ENCODE measurements around the gene GSDME. TPM values are rescaled to one million over a fixed set of nuclear protein-coding genes. Genes with fewer than 3 reads are reported as not detected.

Gene GSDME
- polyA plus RNA-seq, 3 donors: 13.0 to 17.1 (median 13.6) TPM

DNA sequence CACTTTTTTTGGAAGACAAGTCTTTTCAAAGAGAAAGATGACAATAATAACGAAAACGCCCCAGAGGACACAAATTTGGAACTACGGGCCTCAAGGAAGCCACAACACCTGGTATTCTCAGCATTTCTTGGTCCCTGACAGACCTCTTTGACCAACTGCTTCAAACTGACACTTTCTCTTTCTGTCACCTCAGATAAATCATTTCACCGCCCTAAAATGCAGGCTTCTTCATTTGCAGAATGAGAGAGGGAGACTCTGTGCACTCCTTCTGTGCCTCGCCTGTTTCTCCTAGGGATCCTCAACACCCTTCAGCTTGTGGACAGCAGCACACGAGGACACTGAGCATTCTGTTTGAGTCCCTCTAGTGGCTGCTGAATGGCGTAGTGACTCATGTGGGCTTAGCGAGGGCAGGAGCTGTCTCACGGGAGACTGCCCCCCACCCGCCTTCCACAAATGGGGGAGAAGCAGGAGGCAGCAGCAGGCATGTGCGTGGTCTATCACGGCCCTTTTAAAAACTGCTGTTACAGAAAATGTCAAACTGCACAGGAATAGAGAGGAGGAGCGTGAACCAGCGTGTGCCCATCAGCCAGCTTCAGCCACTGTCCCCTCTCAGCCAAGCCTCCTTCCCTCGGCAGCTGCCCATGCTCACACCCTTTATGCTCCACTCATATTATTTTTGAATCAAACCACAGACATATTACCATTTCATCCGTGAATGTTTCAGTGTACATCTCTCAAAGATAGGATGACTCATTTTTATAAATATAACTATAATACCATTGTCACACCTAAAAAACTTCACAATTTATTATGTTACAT is 41.4 kb downstream of the GSDME start:
- peak in 1 of 11 donors; percentile 30 for DNase-seq (ENCODE audit: extremely low read depth in 1 of 11, low read depth in 9 of 11, low spot score in 4 of 11)

DNA sequence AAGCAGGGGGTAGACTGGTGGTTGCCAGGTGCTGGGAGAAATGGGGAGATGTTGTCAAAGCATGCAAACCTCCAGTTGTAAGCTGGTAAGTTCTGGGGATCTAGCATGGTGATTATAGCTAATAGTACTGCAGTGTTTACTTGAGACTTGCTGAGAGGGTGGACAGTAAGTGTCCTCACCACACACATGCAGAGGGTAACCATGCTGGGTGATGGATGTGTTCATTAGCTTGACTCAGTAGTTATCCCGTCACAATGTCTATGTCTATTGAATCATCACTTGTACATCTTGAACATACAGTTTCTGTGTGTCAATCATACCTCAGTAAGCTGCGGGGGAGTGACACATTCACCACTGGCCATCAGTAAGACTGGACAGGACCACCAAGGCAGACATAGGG is 42.1 kb downstream of the GSDME start:
- DNase-seq (ENCODE audit: extremely low read depth in 1 of 11, low read depth in 9 of 11, low spot score in 4 of 11): no peak

DNA sequence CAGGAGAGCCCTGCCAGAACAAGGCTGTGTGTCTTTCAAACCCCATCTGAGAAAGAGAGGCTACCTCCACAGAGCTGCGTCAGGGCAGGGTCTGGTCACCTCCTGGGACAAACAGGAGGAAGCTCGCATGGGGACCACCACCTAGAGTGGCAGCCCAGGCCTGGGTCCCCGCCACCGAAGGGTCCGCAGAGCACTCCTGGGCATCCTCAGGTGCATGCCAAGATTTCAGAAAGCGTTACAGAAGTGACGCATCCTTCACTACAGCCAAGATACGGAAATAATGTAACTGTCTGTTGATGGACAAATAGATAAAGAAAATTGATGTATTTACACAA is 42.6 kb downstream of the GSDME start:
- DNase-seq (ENCODE audit: extremely low read depth in 1 of 11, low read depth in 9 of 11, low spot score in 4 of 11): no peak

DNA sequence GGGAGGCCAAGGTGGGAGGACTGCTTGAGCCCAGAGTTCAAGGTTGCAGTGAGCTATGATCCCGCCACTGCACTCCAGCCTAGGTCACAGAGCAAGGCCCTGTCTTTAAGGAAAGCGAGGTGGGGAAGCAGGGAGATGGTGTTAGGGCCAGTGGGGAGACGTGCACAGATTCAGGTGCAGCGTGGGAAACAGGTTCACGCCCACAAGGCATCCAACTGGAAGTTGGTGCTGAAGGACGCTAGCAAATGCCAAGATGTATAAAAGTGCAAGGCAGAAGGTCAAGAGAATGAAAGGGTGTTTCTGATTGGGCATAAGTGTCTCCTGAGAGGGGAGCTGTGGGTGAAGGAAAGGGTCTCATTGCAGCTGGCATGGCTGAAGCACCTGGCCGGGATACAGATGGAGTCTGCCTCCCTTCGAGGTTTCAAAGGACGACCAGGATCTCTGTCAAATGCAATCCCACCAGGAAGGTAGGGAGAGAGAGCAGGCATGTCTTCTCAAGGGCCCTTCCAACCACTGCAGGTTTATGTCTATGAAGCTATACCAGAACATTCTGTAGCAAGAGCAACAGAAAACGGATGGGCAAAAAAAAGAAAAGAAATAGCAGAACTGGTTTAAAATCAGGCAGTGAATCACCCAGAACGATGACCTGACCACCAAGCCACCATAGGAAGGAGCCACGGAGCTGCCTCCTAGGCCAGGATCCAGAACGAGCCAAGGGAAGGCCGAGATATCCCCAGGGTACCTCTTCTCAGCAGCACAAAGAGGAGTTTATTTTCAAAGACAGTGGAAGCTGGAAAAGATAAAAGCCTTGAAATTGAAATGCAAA is 43.2 kb downstream of the GSDME start:
- no peak for DNase-seq (ENCODE audit: extremely low read depth in 1 of 11, low read depth in 9 of 11, low spot score in 4 of 11)

DNA sequence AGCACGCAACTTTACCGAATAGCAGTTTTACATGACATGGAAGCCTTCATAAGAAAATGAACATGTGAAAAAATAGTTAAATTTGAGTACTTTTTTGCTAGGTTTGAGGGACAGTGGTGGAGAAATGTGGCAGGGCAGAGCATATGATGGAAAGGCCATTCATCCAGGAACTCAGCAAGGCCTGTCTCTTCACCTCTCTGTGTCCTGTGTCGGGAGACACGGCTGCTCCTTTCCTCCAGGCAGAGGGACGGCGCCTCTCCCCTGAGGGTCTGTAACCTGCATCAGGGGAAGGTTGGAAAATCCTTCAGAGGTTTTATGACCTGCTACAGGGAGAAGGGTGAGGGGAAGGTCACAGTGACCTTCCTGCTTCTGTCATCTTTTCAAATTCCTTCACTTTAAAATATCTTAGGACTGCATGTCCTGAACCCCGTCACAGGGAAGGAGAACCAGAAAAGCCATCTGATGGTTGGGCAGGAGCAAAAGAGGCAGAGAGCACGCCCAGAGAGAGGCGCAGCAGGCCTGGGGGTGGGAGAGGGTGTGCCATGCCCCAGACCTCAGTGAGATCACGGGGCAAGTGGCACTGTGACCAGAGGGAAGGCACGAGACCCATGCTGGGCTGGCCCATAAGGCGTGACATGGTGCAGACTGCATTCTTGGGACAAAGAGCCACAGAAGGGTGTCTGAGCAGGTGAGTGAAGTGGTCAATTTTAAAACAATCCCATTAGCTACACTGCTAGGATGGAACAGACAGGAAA is 44.0 kb downstream of the GSDME start:
- DNase-seq (ENCODE audit: extremely low read depth in 1 of 11, low read depth in 9 of 11, low spot score in 4 of 11): no peak

DNA sequence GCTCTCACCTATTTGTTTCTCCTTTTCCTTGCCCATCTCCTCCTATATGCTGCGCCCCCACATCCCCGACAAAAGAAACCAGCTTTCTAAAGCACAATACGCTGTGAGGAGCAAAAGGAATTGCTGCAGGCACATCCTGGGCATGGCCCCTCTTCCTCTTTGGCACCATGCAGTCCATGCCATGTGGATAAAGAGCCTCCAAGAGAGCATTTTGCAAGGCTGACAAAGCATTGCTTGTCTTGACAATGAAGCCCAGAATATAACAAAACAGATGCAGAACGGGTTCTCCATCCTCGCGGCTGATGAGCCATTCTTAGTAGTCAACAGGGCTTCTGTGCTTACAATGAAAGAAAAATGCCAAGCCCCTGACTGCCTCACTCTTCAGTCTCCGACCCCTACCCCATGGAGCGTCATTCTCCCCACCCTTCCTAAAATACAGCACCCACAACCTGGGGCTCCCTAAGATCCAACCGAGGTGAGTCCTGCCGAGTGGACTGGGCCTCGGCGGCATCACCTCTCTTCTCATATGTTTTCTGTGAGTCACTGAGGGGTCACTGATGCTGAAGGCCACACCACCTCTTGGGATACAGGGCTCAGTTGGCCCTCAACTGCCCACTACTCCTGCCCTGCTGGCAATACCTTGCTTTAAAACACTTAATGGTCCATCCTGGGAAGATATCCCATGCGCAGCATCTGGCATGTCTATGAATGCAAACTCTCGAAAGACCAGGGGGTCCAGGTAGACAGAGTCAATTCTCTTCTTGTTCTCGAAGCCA is 47.5 kb downstream of the GSDME start:
- no peak for DNase-seq (ENCODE audit: extremely low read depth in 1 of 11, low read depth in 9 of 11, low spot score in 4 of 11)

DNA sequence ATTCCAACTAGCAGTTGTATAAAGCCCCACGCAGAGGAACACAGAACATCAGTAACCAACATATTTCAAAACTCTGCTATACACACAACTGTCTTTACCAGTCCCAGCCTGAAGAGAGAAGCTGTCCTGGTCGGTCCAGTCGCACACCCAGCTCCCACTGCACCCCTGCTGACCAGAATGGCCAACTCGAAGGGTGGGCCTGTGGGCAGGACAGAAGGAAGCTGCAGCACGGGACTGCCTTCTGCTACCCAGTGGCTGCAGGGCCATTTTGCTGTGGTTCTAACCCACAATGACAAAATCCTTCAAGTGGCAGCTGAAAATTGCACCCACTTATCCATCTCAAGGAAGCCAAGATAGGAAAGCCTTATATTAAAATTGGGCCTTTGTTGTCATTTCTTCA is 48.2 kb downstream of the GSDME start:
- no peak for DNase-seq (ENCODE audit: extremely low read depth in 1 of 11, low read depth in 9 of 11, low spot score in 4 of 11)

DNA sequence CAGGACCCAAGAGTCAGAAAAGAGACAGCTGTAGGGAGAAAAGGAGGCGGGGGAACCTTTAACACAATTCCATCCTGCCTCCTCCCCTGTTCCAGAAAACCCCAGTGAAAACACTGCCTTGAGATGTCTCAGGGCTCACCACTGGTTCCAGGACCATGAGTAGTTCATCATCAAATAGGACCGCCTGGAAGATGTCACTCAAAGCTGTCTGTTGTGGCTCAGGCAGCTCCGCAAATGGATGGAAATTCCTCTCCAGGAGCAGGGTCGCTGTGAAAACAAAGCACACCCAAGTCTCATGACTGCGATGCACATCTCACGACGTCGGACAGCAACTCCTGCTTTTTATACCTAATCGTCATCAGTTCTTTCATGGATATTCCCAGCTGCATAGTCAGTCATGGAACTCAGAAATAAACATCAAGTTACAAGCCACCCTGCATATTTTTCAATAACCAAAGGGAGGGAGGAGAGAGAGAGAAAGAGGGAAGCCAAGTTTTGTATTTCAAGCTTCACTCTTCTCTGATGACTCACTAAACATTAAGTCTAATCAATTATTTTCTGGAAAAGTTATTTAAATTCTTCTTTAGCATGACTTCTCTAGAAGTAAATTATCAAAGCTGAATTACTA is 49.2 kb downstream of the GSDME start:
- no peak for DNase-seq (ENCODE audit: extremely low read depth in 1 of 11, low read depth in 9 of 11, low spot score in 4 of 11)

DNA sequence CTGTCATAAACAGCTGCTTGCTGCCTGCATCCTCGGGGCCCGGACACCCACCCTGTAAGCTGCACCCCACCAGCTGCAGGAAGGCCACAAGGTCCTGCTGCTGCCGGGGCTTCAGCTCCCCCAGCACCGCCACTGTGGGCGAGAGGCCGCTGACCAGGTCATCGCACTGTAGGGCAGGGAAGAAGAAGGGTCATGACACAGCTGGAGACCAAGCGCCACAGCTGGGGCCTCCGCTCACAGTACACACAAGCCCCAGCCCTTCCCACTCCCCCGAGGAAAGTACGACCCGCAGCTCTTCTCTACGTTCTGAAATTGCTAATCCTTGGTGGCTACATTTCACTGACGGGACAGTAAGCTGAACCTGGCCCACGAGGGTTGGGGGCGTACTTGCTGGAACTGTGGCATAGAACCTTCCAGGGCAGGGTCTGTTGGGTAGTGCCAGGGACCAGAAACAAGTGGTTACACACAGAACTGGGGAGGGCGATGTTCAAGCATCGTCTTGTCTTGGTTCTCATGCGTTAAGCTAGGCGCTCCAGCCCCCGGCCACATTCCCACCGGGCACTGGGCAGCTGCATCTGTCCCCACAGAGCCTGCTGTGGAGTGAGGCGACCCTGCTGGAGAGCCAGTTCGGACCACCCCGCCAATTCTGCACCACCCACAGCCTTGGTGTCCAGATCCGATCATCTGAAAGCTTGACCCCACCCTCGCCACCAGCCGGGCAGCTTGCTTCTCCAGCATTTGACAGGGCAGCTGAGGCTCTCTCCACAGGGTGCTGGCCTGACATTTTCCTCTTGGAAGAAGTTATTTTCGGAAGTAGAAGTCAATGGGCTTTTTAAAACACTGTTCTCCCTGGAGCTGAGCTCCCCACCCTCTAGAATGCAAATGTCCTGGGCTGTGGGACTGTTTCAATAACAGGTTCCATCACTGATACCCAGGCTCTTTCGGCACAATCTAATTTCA is 50.8 kb downstream of the GSDME start:
- DNase-seq (ENCODE audit: extremely low read depth in 1 of 11, low read depth in 9 of 11, low spot score in 4 of 11): no peak

DNA sequence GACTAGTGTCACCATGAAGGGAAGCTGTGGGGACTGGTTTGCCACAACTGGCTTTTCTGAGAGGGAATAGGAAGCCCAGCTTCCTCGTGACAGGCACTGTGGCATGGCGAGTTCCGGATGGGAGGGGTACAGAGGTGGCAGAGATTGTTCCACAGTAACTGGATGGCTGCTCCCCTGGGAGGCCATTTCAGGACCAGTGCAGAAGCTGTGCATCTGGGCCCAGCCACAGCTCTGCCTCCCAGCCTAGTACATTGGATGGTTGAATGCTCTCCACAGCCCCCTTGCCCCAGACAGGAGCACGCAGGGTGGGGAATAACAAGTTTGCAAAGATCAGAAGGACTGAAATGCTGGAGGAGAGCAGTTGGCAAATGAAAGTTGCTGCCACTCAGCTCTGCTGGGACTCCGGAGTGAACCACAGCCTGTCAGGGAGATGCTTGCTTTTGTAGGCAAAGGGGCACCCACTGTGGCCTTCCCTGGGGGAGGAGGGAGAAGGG is 51.8 kb downstream of the GSDME start:
- no peak for DNase-seq (ENCODE audit: extremely low read depth in 1 of 11, low read depth in 9 of 11, low spot score in 4 of 11)

DNA sequence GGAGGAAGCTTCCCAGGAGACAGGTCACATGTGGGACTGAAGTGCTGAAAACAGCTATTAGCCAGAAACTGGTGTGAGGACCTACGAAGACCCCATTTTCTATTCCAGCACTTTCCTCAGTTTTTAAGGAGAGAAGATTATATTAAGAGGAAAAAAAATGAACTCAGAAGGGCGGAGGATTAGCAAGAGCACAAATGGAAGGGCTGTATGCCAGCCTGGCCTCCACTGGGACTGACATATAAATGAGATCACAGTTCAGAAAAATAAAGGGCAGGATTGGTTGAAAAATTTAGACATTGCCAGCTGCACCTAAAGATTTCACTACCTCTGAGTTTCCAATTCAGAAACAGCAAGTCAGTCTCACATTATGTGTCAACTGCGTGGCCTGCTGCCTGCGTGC is 53.0 kb downstream of the GSDME start:
- no peak for DNase-seq (ENCODE audit: extremely low read depth in 1 of 11, low read depth in 9 of 11, low spot score in 4 of 11)

DNA sequence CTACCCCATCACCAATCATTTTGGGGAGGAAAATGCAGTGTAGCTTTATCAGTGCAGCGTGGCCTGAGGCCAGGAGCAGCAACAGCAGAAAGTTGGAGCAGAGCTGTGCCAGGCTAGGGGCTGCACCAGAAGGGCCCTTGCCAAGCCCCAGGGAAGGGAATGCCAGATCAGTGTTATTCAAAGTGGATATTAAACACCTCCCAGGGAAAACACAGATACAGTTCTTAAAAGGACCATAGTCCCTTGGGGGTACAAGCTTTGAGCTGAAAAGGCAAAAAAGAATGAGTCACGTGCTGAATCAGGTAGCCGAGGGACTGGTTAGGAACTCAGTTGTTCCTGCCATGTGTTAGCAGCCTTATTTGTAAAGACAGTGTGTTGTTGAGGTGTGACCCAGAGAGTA is 54.0 kb downstream of the GSDME start:
- DNase-seq (ENCODE audit: extremely low read depth in 1 of 11, low read depth in 9 of 11, low spot score in 4 of 11): no peak

DNA sequence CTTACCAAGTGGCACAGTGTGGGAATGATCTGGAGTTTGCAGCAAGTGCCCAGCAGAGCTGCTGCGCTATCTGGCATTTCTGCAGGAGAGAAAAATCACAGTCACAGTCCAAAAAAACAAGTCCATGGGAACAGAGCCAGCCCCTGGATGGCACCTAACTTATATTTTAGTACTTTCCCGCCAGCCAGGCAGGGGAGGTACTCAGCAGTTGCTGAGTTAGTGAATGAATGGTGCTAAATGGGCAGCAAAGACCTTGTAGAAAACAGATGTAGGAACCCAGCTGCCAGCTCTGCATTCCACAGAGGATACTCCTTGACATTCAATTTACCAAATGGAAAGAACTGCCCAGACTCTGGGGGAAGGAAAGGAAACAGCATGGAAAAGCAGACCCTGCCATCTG is 54.5 kb downstream of the GSDME start:
- no peak for DNase-seq (ENCODE audit: extremely low read depth in 1 of 11, low read depth in 9 of 11, low spot score in 4 of 11)

DNA sequence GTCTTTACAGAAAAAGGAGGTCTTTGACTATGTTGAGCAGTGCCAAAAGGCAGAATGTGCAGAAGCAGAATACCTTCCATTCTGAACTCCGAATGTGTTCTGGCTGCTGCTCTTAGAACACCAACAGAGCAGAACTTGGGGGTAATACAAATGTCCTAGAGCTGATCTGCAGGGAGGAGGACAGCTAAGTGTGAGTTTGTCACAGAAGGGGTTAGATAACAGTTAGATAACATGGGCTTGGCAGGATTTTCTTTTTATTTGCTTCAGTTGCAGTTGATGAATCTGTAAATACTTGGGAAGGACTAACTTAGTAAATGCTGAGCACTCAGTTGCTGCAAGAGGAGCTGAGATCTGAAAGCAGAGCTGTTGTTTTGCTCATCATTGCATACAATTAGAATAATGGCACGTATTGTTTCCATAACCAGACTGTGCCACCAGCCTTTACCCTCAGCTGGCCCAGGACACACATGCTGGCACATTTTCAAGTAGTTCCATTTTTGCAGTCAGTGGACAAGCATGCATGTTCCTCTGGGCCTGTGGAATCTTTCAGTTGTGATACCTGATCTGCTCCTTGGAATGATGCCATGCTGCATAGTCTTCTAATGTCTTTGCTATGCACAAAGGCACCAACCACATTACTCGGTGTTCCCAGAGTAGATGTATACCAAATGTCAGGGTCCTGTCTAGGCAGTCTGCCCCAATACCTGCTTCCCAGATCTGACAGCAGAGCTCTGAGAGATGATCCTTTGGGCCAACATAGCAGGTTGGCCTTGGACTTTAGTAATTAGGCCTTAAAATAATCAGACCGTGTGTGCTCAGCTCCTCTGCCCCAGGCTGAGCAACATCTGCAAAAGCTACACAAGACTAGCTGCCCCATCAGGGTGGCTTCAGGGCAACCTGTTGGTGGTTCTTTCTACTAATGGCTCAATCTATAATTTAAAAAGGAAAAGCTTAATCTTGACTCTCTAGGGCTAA is 55.7 kb downstream of the GSDME start:
- DNase-seq (ENCODE audit: extremely low read depth in 1 of 11, low read depth in 9 of 11, low spot score in 4 of 11): peak in 2 of 11 donors; percentile 8 to 43

DNA sequence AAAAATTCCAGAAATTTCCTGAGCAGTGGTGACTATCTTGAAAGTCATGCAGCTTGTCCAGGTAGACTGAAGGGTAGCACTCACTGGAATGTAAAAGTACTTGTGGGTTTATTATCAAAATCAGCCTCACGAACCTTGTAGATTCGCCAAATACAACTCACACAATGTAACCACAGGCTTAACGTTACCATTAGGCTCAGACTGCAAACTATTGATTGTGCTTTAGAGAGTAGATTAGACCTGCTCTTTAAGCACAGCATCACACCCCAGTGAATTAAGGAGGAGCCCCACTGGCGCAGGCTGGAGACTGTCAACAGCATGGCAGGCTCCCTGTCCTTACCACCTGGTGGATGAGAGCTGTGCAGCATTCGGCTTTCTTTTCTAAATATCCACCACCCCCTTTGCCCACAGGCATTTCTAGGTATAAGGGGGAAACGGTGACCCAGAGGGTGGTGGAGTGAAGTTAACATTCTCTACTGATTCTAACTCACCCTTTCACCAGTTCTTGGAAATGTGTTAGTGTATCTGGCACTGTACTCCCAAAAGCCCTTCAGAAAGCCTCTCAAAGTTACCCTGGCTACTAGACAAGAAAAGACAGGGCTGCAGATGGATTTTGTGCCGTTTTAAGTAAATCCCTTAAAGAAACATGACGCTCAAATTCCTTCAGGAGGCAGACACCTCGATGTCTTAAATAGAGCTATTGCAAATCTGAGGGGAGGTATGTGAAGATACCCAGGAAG is 56.6 kb downstream of the GSDME start:
- DNase-seq (ENCODE audit: extremely low read depth in 1 of 11, low read depth in 9 of 11, low spot score in 4 of 11): no peak

Measured in renal cortex interstitium (tissue), 11 donors.